GM23248 (cell line): ENCODE measurements around the gene TMEM139. TPM values are rescaled to one million over a fixed set of nuclear protein-coding genes. Genes with fewer than 3 reads are reported as not detected.
"Not testable (repeated sequence)": the region's sequence is repeated elsewhere in the genome, so short reads cannot be mapped to it uniquely, and the experiment has no call there.

Source experiments
- DNase-seq: peaks from one replicate; pipeline ENCODE4 v3.0.0-alpha.2; 2015
- H2AFZ ChIP-seq: fragments of 200-600 bp; sonication (generic); 2 replicates; pipeline ENCODE4 v1.6.1; 2016; ENCODE audit warnings: antibody characterized with exemption
- H3F3A ChIP-seq: fragments of 200-600 bp; sonication (generic); 2 replicates; pipeline ENCODE4 v1.6.1; 2016; ENCODE audit warnings: mild to moderate bottlenecking, antibody characterized with exemption, mixed run types; ENCODE audit not compliant: insufficient read depth
- H3K27ac ChIP-seq: fragments of 200-600 bp; sonication (generic); 2 replicates; pipeline ENCODE4 v1.5.1; 2016; ENCODE audit warnings: mild to moderate bottlenecking
- H3K27me3 ChIP-seq: fragments of 200-600 bp; sonication (generic); replicated peaks from 2 replicates; pipeline ENCODE4 v1.6.1; 2016; ENCODE audit warnings: mild to moderate bottlenecking; ENCODE audit not compliant: insufficient read depth
- H3K36me3 ChIP-seq: fragments of 200-600 bp; sonication (generic); 2 replicates; pipeline ENCODE4 v1.6.1; 2016; ENCODE audit warnings: low read depth, mild to moderate bottlenecking
- H3K4me1 ChIP-seq: fragments of 200-600 bp; sonication (generic); 2 replicates; pipeline ENCODE4 v1.6.1; 2016; ENCODE audit warnings: mild to moderate bottlenecking; ENCODE audit not compliant: insufficient read depth
- H3K4me2 ChIP-seq: fragments of 200-600 bp; sonication (generic); one replicate; pipeline ENCODE4 v1.6.1; 2016; ENCODE audit warnings: mild to moderate bottlenecking; ENCODE audit not compliant: unreplicated experiment
- H3K4me3 ChIP-seq: fragments of 200-600 bp; sonication (generic); 2 replicates; pipeline ENCODE4 v1.5.1; 2016; ENCODE audit warnings: mild to moderate bottlenecking
- H3K79me2 ChIP-seq: fragments of 200-600 bp; sonication (generic); 2 replicates; pipeline ENCODE4 v1.6.1; 2016; ENCODE audit warnings: mild to moderate bottlenecking; ENCODE audit not compliant: insufficient read depth
- H3K9ac ChIP-seq: fragments of 200-600 bp; sonication (generic); 2 replicates; pipeline ENCODE4 v1.6.1; 2016; ENCODE audit warnings: mild to moderate bottlenecking
- H3K9me2 ChIP-seq: fragments of 200-600 bp; sonication (generic); 2 replicates; pipeline ENCODE4 v1.6.1; 2016; ENCODE audit warnings: mixed run types, mild to moderate bottlenecking, moderate library complexity; ENCODE audit not compliant: insufficient read depth
- H3K9me3 ChIP-seq: fragments of 200-600 bp; sonication (generic); one replicate; pipeline ENCODE4 v1.6.1; 2017; ENCODE audit warnings: low read depth
- H4K20me1 ChIP-seq: fragments of 200-600 bp; sonication (generic); 2 replicates; pipeline ENCODE4 v1.6.0; 2016; ENCODE audit not compliant: insufficient read depth
- EZH2 ChIP-seq: fragments of 200-600 bp; sonication (generic); IDR thresholded peaks from 2 replicates; pipeline ENCODE4 v1.6.1; 2018; ENCODE audit warnings: antibody characterized with exemption, mild to moderate bottlenecking; ENCODE audit not compliant: insufficient read depth, poor library complexity, severe bottlenecking
- EZH2phosphoT487 ChIP-seq: fragments of 200-600 bp; sonication (generic); IDR thresholded peaks from 2 replicates; pipeline ENCODE4 v1.6.1; 2018; ENCODE audit warnings: antibody characterized with exemption, moderate library complexity, mild to moderate bottlenecking, low read depth; ENCODE audit not compliant: insufficient read depth
- WGBS, 2 experiments: methylation state at CpG; one replicate each; pipeline ENCODE4 v1.1.6; 2015 to 2017; ENCODE audit warnings: low lambda C conversion rate in 2 of 2, low coverage in 1 of 2; ENCODE audit errors: missing lambda C conversion rate in 2 of 2; 5-methylcytosine and 5-hydroxymethylcytosine counted together
- in situ Hi-C: fragments of 300-500 bp; cut with MboI; formaldehyde crosslinking; loops from 2 replicates; pipeline ENCODE4 v1.15.0; 2020
- polyA plus RNA-seq: library from polyadenylated mRNA; unstranded; fragments of >200 nt; fragmentation: Nextera tagmentation; extraction: Ambion mirVana; gene quantifications from 2 replicates; pipeline ENCODE4 v1.2.1, GENCODE V29; 2016
- total RNA-seq: library from RNA; depleted of rRNA; stranded (reverse); fragments of >200 nt; shearing (Covaris generic); gene quantifications from 2 replicates; pipeline ENCODE4 v1.2.3, GENCODE V29; 2014

The TMEM139 gene
- total and polyA plus RNA-seq, 2 experiments from 2014 or later, result not detected

- Histone ChIP-seq H3K4me2 (no peak overlapping the region), H2AFZ (no peak overlapping the region; the same call in 1 of the 2 replicates), H3K27me3 (no peaks in the 10 kb centered on the region), H3K27ac (no peak overlapping the region), H3K4me1 (peaks cover 5% of the 10 kb centered on the region; the same call in 1 of the 2 replicates), H3K4me3 (no peak overlapping the region), H3K9ac (no peak overlapping the region), H3K79me2 (peaks cover 12% of the 10 kb centered on the region), H3K9me3 (no peaks in the 10 kb centered on the region), H3K9me2 (no peaks in the 10 kb centered on the region), H3F3A (no peaks in the 10 kb centered on the region), H3K36me3 (0 out of 2 replicates have a peak, but pooled peaks cover 4% of the 10 kb centered on the region), H4K20me1 (no peaks in the 10 kb centered on the region)
- no peak for TF ChIP-seq EZH2phosphoT487
- no peak for TF ChIP-seq EZH2
- WGBS, 2 experiments, result 72 to 82% methylated on average over 1 of the region's 1 CpG
- no peak for DNase-seq
- in situ Hi-C loops, result no loop called here
These were observed 22.9 kb upstream of the TMEM139 start for GRCh38 chr7:143261901-143262300.

- peak within 1 kb of the TSS; percentile 96 for H3K4me2 ChIP-seq
- peaks cover 5% of the 10 kb centered on the region; the same call in 1 of the 2 replicates for H3K4me1 ChIP-seq
- in situ Hi-C loops, result no loop called here
- H3K9me3 ChIP-seq, result no peaks in the 10 kb centered on the region
- H3K4me3 ChIP-seq, result peak within 1 kb of the TSS; percentile 95
- WGBS, 2 experiments, result 1% methylated on average over 45 to 47 of the region's 48 CpGs
- peak; percentile 86 for DNase-seq
- H3K9ac ChIP-seq, result peak within 1 kb of the TSS; percentile 84
- H3K9me2 ChIP-seq, result no peaks in the 10 kb centered on the region
- no peaks in the 10 kb centered on the region for H3F3A ChIP-seq
- H3K27me3 ChIP-seq, result no peaks in the 10 kb centered on the region
- H3K79me2 ChIP-seq, result peaks cover 12% of the 10 kb centered on the region
- peak within 1 kb of the TSS; percentile 95 for H2AFZ ChIP-seq
- peaks cover 15% of the 10 kb centered on the region; the same call in 1 of the 2 replicates for H3K36me3 ChIP-seq
- no peaks in the 10 kb centered on the region for H4K20me1 ChIP-seq
- no peak for TF ChIP-seq EZH2phosphoT487
- TF ChIP-seq EZH2, result no peak
- peak within 1 kb of the TSS; percentile 19; the same call in 1 of the 2 replicates for H3K27ac ChIP-seq
These were observed 21.2 kb upstream of the TMEM139 start, which contains the start of gene GSTK1 for GRCh38 chr7:143263266-143264195. TSS of gene GSTK1 (plus strand) at chr7:143263441. CDS start at chr7:143263514, 73 bp downstream.

GRCh38 chr7:143264196-143264568 lies 20.6 kb upstream of the TMEM139 start:
- peak overlapping the region; percentile 95 for H2AFZ ChIP-seq
- H3K27ac ChIP-seq, H3K9me2 ChIP-seq, in situ Hi-C loops, DNase-seq, H3K27me3 ChIP-seq, H3F3A ChIP-seq, H3K9me3 ChIP-seq, H4K20me1 ChIP-seq, H3K4me1 ChIP-seq: not testable (repeated sequence)
- 48 to 49% methylated on average over 15 of the region's 15 CpGs for WGBS, 2 experiments
- peaks cover 12% of the 10 kb centered on the region for H3K79me2 ChIP-seq
- H3K4me2 ChIP-seq, result peak overlapping the region; percentile 96
- peak overlapping the region; percentile 95 for H3K4me3 ChIP-seq
- peak overlapping the region; percentile 84 for H3K9ac ChIP-seq
- peaks cover 15% of the 10 kb centered on the region; the same call in 1 of the 2 replicates for H3K36me3 ChIP-seq

GRCh38 chr7:143265017-143265693 lies 19.6 kb upstream of the TMEM139 start:
- Histone ChIP-seq H2AFZ (no peak overlapping the region), H3K9me2 (no peaks in the 10 kb centered on the region), H3K4me1 (peaks cover 5% of the 10 kb centered on the region; the same call in 1 of the 2 replicates), H3K79me2 (peaks cover 12% of the 10 kb centered on the region), H3K9ac (no peak overlapping the region), H3K4me2 (no peak overlapping the region), H3F3A (no peaks in the 10 kb centered on the region), H3K4me3 (no peak overlapping the region), H4K20me1 (no peaks in the 10 kb centered on the region), H3K9me3 (no peaks in the 10 kb centered on the region), H3K36me3 (peaks cover 15% of the 10 kb centered on the region; the same call in 1 of the 2 replicates), H3K27ac (no peak overlapping the region), H3K27me3 (no peaks in the 10 kb centered on the region)
- no peak for DNase-seq
- TF ChIP-seq EZH2 (no peak), EZH2phosphoT487 (no peak)
- WGBS, 2 experiments, result 94 to 99% methylated on average over 11 to 15 of the region's 15 CpGs
- in situ Hi-C loops, result no loop called here
